Measurements from ENCODE around the gene C11orf65.

Gene C11orf65

GRCh38 chr11:108508653-108509593, 41.6 kb upstream of the C11orf65 start:
- Histone ChIP-seq H2BK15ac (ENCODE audit: low read depth, poor library complexity, severe bottlenecking) (no peak overlapping the region), H2AK5ac (ENCODE audit: low read length, severe bottlenecking) (no peak overlapping the region), H3K14ac (ENCODE audit: low read length in 2 of 2) (no peak overlapping the region), H3K9me3 (ENCODE audit: control insufficient read depth, low read length) (peaks cover 2% of the 10 kb centered on the region), H3K4ac (ENCODE audit: low read depth in 1 of 2, low read length in 2 of 2) (no peak overlapping the region), H3K23ac (ENCODE audit: low read length in 2 of 2) (no peak overlapping the region), H2BK5ac (ENCODE audit: low read depth, low read length, poor library complexity, severe bottlenecking) (no peak overlapping the region), H2BK12ac (ENCODE audit: low read length in 2 of 2) (no peak overlapping the region), H2BK120ac (ENCODE audit: low read depth, low read length) (no peak overlapping the region), H4K8ac (ENCODE audit: low read length) (no peak overlapping the region), H2AFZ (ENCODE audit: low read depth, low read length) (no peak overlapping the region), H3K4me3 (ENCODE audit: insufficient read depth in 1 of 2, low read depth in 1 of 2, low read length in 2 of 2) (no peak overlapping the region), H3K9ac (ENCODE audit: low read length) (no peak overlapping the region), H3K79me1 (replicated peaks; ENCODE audit: low read length, poor library complexity, severe bottlenecking) (no peaks in the 10 kb centered on the region), H3K27ac (ENCODE audit: low read length, poor library complexity, severe bottlenecking) (no peak overlapping the region), H3K4me2 (ENCODE audit: low read length, poor library complexity, severe bottlenecking) (no peak overlapping the region), H4K91ac (ENCODE audit: low read length) (no peak overlapping the region), H3K27me3 (ENCODE audit: control insufficient read depth in 1 of 2, insufficient read depth in 1 of 2, low read length in 2 of 2) (no peaks in the 10 kb centered on the region), H3K36me3 (ENCODE audit: control insufficient read depth in 1 of 2, insufficient read depth in 2 of 2, low read depth in 1 of 2, low read length in 2 of 2) (no peaks in the 10 kb centered on the region), H3K4me1 (ENCODE audit: control insufficient read depth, insufficient read depth, low read depth, low read length) (peaks cover 2% of the 10 kb centered on the region), H3K18ac (ENCODE audit: low read depth in 1 of 2, low read length in 2 of 2) (no peak overlapping the region)
- 90% methylated on average over 3 of the region's 3 CpGs for WGBS
- no peak for DNase-seq

GRCh38 chr11:108501396-108501795, 34.1 kb upstream of the C11orf65 start:
- no peak overlapping the region for H4K8ac ChIP-seq (ENCODE audit: low read length)
- H2AFZ ChIP-seq (ENCODE audit: low read depth, low read length), result no peak overlapping the region
- no peak overlapping the region for H3K4me3 ChIP-seq (ENCODE audit: insufficient read depth in 1 of 2, low read depth in 1 of 2, low read length in 2 of 2)
- peaks cover 7% of the 10 kb centered on the region for H3K4me1 ChIP-seq (ENCODE audit: control insufficient read depth, insufficient read depth, low read depth, low read length)
- no peak overlapping the region for H2BK5ac ChIP-seq (ENCODE audit: low read depth, low read length, poor library complexity, severe bottlenecking)
- no peaks in the 10 kb centered on the region for H3K36me3 ChIP-seq (ENCODE audit: control insufficient read depth in 1 of 2, insufficient read depth in 2 of 2, low read depth in 1 of 2, low read length in 2 of 2)
- H3K79me1 ChIP-seq (replicated peaks; ENCODE audit: low read length, poor library complexity, severe bottlenecking), result no peaks in the 10 kb centered on the region
- no peak overlapping the region for H2BK15ac ChIP-seq (ENCODE audit: low read depth, poor library complexity, severe bottlenecking)
- 97% methylated on average over 3 of the region's 5 CpGs for WGBS
- no peak for DNase-seq
- no peak overlapping the region for H3K4ac ChIP-seq (ENCODE audit: low read depth in 1 of 2, low read length in 2 of 2)
- H3K9me3 ChIP-seq (ENCODE audit: control insufficient read depth, low read length), result no peaks in the 10 kb centered on the region
- no peak overlapping the region for H3K23ac ChIP-seq (ENCODE audit: low read length in 2 of 2)
- H2BK120ac ChIP-seq (ENCODE audit: low read depth, low read length), result no peak overlapping the region
- H3K27ac ChIP-seq (ENCODE audit: low read length, poor library complexity, severe bottlenecking), result no peak overlapping the region
- no peak overlapping the region for H3K18ac ChIP-seq (ENCODE audit: low read depth in 1 of 2, low read length in 2 of 2)
- no peak overlapping the region for H3K4me2 ChIP-seq (ENCODE audit: low read length, poor library complexity, severe bottlenecking)
- H3K27me3 ChIP-seq (ENCODE audit: control insufficient read depth in 1 of 2, insufficient read depth in 1 of 2, low read length in 2 of 2), result no peaks in the 10 kb centered on the region
- no peak overlapping the region for H3K14ac ChIP-seq (ENCODE audit: low read length in 2 of 2)
- H4K91ac ChIP-seq (ENCODE audit: low read length), result no peak overlapping the region
- H2BK12ac ChIP-seq (ENCODE audit: low read length in 2 of 2), result no peak overlapping the region
- no peak overlapping the region for H2AK5ac ChIP-seq (ENCODE audit: low read length, severe bottlenecking)
- no peak overlapping the region for H3K9ac ChIP-seq (ENCODE audit: low read length)

DNA sequence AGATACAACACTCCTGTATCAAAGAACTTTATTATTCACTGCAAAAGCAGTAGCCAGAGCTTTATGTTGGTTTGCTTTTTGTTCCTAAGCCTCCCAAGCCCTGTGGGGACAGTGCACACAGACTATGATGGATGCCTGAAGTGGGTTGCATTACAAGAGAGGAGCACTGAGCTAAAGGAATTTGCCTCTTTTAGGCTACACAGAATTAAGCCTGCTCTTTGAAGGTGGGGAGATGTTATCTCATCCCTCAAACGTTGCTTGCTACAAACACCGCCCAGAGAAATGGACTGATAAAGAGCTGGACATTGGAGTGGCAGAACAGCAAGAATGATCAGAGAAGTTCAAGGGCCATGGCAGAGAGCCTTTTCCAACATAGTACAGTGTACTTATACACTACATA, 33.4 kb upstream of the C11orf65 start:
- 43% methylated on average over 2 of the region's 2 CpGs for WGBS
- Histone ChIP-seq H3K4me1 (ENCODE audit: control insufficient read depth, insufficient read depth, low read depth, low read length) (peaks cover 8% of the 10 kb centered on the region), H3K79me1 (replicated peaks; ENCODE audit: low read length, poor library complexity, severe bottlenecking) (peaks cover 2% of the 10 kb centered on the region), H2AFZ (ENCODE audit: low read depth, low read length) (no peak overlapping the region), H2BK12ac (ENCODE audit: low read length in 2 of 2) (no peak overlapping the region), H2BK120ac (ENCODE audit: low read depth, low read length) (no peak overlapping the region), H3K27ac (ENCODE audit: low read length, poor library complexity, severe bottlenecking) (no peak overlapping the region), H2AK5ac (ENCODE audit: low read length, severe bottlenecking) (no peak overlapping the region), H3K4me2 (ENCODE audit: low read length, poor library complexity, severe bottlenecking) (no peak overlapping the region), H3K9ac (ENCODE audit: low read length) (no peak overlapping the region), H4K8ac (ENCODE audit: low read length) (no peak overlapping the region), H4K91ac (ENCODE audit: low read length) (no peak overlapping the region), H3K9me3 (ENCODE audit: control insufficient read depth, low read length) (no peaks in the 10 kb centered on the region), H2BK5ac (ENCODE audit: low read depth, low read length, poor library complexity, severe bottlenecking) (no peak overlapping the region), H3K4ac (ENCODE audit: low read depth in 1 of 2, low read length in 2 of 2) (no peak overlapping the region), H3K18ac (ENCODE audit: low read depth in 1 of 2, low read length in 2 of 2) (no peak overlapping the region), H3K14ac (ENCODE audit: low read length in 2 of 2) (no peak overlapping the region), H2BK15ac (ENCODE audit: low read depth, poor library complexity, severe bottlenecking) (no peak overlapping the region), H3K36me3 (ENCODE audit: control insufficient read depth in 1 of 2, insufficient read depth in 2 of 2, low read depth in 1 of 2, low read length in 2 of 2) (no peaks in the 10 kb centered on the region), H3K23ac (ENCODE audit: low read length in 2 of 2) (no peak overlapping the region), H3K27me3 (ENCODE audit: control insufficient read depth in 1 of 2, insufficient read depth in 1 of 2, low read length in 2 of 2) (no peaks in the 10 kb centered on the region), H3K4me3 (ENCODE audit: insufficient read depth in 1 of 2, low read depth in 1 of 2, low read length in 2 of 2) (no peak overlapping the region)
- DNase-seq, result no peak

DNA sequence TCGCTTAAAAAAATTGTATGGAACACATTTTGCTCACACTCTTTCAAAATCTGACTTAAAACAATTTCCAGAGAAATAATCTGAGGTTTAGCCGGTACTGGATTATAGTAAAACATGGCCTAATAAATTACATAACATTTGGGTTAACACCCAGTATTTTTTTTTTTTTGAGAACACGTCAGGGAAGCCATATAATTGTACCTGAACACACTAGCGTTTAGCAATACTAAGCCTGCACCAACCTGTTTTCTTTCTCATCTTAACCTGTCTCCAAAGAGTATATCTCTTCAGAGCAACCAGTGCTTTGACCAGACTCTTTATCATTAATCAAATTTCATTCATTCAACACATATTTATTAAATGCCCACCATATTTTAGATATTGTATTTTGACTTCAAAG, 32.8 kb upstream of the C11orf65 start:
- no peak overlapping the region for H3K18ac ChIP-seq (ENCODE audit: low read depth in 1 of 2, low read length in 2 of 2)
- no peaks in the 10 kb centered on the region for H3K9me3 ChIP-seq (ENCODE audit: control insufficient read depth, low read length)
- H3K27ac ChIP-seq (ENCODE audit: low read length, poor library complexity, severe bottlenecking), result no peak overlapping the region
- no peak overlapping the region for H3K23ac ChIP-seq (ENCODE audit: low read length in 2 of 2)
- no peaks in the 10 kb centered on the region for H3K36me3 ChIP-seq (ENCODE audit: control insufficient read depth in 1 of 2, insufficient read depth in 2 of 2, low read depth in 1 of 2, low read length in 2 of 2)
- no peak overlapping the region for H2BK120ac ChIP-seq (ENCODE audit: low read depth, low read length)
- H3K9ac ChIP-seq (ENCODE audit: low read length), result no peak overlapping the region
- H4K8ac ChIP-seq (ENCODE audit: low read length), result no peak overlapping the region
- 98% methylated on average over 4 of the region's 4 CpGs for WGBS
- no peak overlapping the region for H2AFZ ChIP-seq (ENCODE audit: low read depth, low read length)
- H3K4ac ChIP-seq (ENCODE audit: low read depth in 1 of 2, low read length in 2 of 2), result no peak overlapping the region
- no peak overlapping the region for H2BK15ac ChIP-seq (ENCODE audit: low read depth, poor library complexity, severe bottlenecking)
- no peak overlapping the region for H2BK12ac ChIP-seq (ENCODE audit: low read length in 2 of 2)
- peaks cover 6% of the 10 kb centered on the region for H3K79me1 ChIP-seq (replicated peaks; ENCODE audit: low read length, poor library complexity, severe bottlenecking)
- H3K4me3 ChIP-seq (ENCODE audit: insufficient read depth in 1 of 2, low read depth in 1 of 2, low read length in 2 of 2), result no peak overlapping the region
- peaks cover 8% of the 10 kb centered on the region for H3K4me1 ChIP-seq (ENCODE audit: control insufficient read depth, insufficient read depth, low read depth, low read length)
- no peak overlapping the region for H3K4me2 ChIP-seq (ENCODE audit: low read length, poor library complexity, severe bottlenecking)
- H3K14ac ChIP-seq (ENCODE audit: low read length in 2 of 2), result no peak overlapping the region
- H2AK5ac ChIP-seq (ENCODE audit: low read length, severe bottlenecking), result no peak overlapping the region
- H2BK5ac ChIP-seq (ENCODE audit: low read depth, low read length, poor library complexity, severe bottlenecking), result no peak overlapping the region
- H3K27me3 ChIP-seq (ENCODE audit: control insufficient read depth in 1 of 2, insufficient read depth in 1 of 2, low read length in 2 of 2), result no peaks in the 10 kb centered on the region
- no peak overlapping the region for H4K91ac ChIP-seq (ENCODE audit: low read length)
- no peak for DNase-seq

Data from mesenchymal stem cell (in vitro differentiated cells and primary cell).